Measurements from ENCODE around the gene ADGRG4. TPM values are rescaled to one million over a fixed set of nuclear protein-coding genes. Genes with fewer than 3 reads are reported as not detected.

ADGRG4 gene
- polyA plus RNA-seq, 1 of the 3 experiments (the other 2 are of a cell fraction) = not detected

DNA sequence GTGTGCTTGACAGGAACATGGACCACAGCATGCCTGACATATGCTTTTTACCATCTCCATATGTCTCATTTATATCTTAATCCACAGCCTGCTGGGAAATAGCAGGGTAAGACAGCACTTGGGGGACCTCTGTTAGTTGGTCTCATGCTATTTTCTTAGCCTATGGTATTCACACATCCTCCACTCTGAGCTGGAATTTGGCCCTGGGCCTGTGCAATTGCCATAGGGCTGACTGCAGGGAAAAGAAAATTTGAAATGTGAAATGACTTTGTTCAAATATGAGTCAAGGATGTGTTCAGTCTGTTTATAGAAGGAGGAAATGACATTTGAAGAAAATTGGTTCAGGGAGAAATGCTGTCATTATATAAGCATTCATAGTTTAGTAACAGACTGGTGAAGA lies 40.0 kb upstream of the ADGRG4 start:
- no peak for DNase-seq
- H3K9me3 ChIP-seq = no peaks in the 10 kb centered on the region
- no peaks in the 10 kb centered on the region for H4K20me1 ChIP-seq (ENCODE audit: insufficient read depth)
- H3K36me3 ChIP-seq (replicated peaks in 1 of 2; ENCODE audit: control insufficient read depth in 1 of 2, insufficient read depth in 2 of 2, low read length in 1 of 2) = no peaks in the 10 kb centered on the region
- H3K79me2 ChIP-seq (ENCODE audit: insufficient read depth) = no peaks in the 10 kb centered on the region
- 0 out of 2 replicates have a peak overlapping the region, but pooled peaks have one; percentile 11 for H2AFZ ChIP-seq (ENCODE audit: low read depth)
- no peaks in the 10 kb centered on the region for H3K9me2 ChIP-seq
- H3K27me3 ChIP-seq (ENCODE audit: insufficient read depth) = no peaks in the 10 kb centered on the region; the same call in 1 of the 2 replicates
- TF ChIP-seq, protein P1, sequence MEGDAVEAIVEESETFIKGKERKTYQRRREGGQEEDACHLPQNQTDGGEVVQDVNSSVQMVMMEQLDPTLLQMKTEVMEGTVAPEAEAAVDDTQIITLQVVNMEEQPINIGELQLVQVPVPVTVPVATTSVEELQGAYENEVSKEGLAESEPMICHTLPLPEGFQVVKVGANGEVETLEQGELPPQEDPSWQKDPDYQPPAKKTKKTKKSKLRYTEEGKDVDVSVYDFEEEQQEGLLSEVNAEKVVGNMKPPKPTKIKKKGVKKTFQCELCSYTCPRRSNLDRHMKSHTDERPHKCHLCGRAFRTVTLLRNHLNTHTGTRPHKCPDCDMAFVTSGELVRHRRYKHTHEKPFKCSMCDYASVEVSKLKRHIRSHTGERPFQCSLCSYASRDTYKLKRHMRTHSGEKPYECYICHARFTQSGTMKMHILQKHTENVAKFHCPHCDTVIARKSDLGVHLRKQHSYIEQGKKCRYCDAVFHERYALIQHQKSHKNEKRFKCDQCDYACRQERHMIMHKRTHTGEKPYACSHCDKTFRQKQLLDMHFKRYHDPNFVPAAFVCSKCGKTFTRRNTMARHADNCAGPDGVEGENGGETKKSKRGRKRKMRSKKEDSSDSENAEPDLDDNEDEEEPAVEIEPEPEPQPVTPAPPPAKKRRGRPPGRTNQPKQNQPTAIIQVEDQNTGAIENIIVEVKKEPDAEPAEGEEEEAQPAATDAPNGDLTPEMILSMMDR (IDR thresholded peaks at IDR 0.05) = no peak
- TF ChIP-seq, protein P2, sequence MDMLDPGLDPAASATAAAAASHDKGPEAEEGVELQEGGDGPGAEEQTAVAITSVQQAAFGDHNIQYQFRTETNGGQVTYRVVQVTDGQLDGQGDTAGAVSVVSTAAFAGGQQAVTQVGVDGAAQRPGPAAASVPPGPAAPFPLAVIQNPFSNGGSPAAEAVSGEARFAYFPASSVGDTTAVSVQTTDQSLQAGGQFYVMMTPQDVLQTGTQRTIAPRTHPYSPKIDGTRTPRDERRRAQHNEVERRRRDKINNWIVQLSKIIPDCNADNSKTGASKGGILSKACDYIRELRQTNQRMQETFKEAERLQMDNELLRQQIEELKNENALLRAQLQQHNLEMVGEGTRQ (IDR thresholded peaks at IDR 0.05; ENCODE audit: borderline replicate concordance, low read depth, low read length) = no peak
- TF ChIP-seq JUND (IDR thresholded peaks at IDR 0.05) (no peak), FOSL2 (IDR thresholded peaks at IDR 0.05; ENCODE audit: borderline replicate concordance, low read depth) (no peak)
- ChIA-PET CTCF (no interaction called here), POLR2A (no interaction called here)
- 0 out of 4 replicates have a peak, but pooled peaks cover 0 to 4% of the 10 kb centered on the region in 2 experiments for H3K4me1 ChIP-seq (ENCODE audit: control insufficient read depth in 1 of 2, insufficient read depth in 2 of 2, low read depth in 1 of 2, low read length in 1 of 2)
- no peak overlapping the region for H3K4me3 ChIP-seq (ENCODE audit: low read depth in 2 of 2, low read length in 1 of 2)
- H3K9ac ChIP-seq = no peak overlapping the region
- H3F3A ChIP-seq (replicated peaks; ENCODE audit: insufficient read depth) = no peaks in the 10 kb centered on the region
- H3K27ac ChIP-seq (ENCODE audit: low read depth in 2 of 2, low read length in 1 of 2) = peak overlapping the region in 1 of 2 experiments; percentile 56; a peak in 2 of 4 replicates
- no peak overlapping the region for H3K4me2 ChIP-seq

DNA sequence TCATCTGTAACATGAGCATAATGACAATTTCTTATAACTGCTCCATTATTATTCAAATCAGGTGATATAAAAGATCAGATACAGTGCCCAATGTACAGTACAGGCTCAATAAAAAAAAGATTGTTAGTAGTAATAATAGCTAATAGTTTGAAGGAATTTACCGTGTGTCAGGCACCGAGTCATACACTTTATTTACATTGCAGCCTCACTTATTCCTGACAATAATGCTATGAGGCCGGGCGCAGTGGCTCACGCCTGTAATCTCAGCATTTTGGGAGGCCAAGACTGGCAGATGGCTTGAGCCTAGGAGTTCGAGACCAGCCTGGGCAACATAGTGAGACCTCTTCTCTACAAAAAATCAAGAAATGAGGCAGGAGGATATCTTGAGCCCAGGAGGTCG lies 39.4 kb upstream of the ADGRG4 start:
- Histone ChIP-seq H3F3A (replicated peaks; ENCODE audit: insufficient read depth) (no peaks in the 10 kb centered on the region), H3K4me3 (ENCODE audit: low read depth in 2 of 2, low read length in 1 of 2) (no peak overlapping the region), H3K4me2 (no peak overlapping the region), H3K9ac (no peak overlapping the region), H3K4me1 (ENCODE audit: control insufficient read depth in 1 of 2, insufficient read depth in 2 of 2, low read depth in 1 of 2, low read length in 1 of 2) (0 out of 4 replicates have a peak, but pooled peaks cover 0 to 4% of the 10 kb centered on the region in 2 experiments), H2AFZ (ENCODE audit: low read depth) (0 out of 2 replicates have a peak overlapping the region, but pooled peaks have one; percentile 11), H3K9me2 (no peaks in the 10 kb centered on the region), H3K9me3 (no peaks in the 10 kb centered on the region), H3K79me2 (ENCODE audit: insufficient read depth) (no peaks in the 10 kb centered on the region), H3K27ac (ENCODE audit: low read depth in 2 of 2, low read length in 1 of 2) (peak overlapping the region in 1 of 2 experiments; percentile 56; a peak in 2 of 4 replicates), H3K27me3 (ENCODE audit: insufficient read depth) (no peaks in the 10 kb centered on the region; the same call in 1 of the 2 replicates), H3K36me3 (replicated peaks in 1 of 2; ENCODE audit: control insufficient read depth in 1 of 2, insufficient read depth in 2 of 2, low read length in 1 of 2) (no peaks in the 10 kb centered on the region), H4K20me1 (ENCODE audit: insufficient read depth) (no peaks in the 10 kb centered on the region)
- ChIA-PET POLR2A (no interaction called here), CTCF (no interaction called here)
- DNase-seq = no peak
- WGBS (ENCODE audit: low lambda C conversion rate) = 39% methylated on average over 7 of the region's 7 CpGs
- TF ChIP-seq FOSL2 (IDR thresholded peaks at IDR 0.05; ENCODE audit: borderline replicate concordance, low read depth) (no peak), GATA2 (CRISPR knock-in tag; IDR thresholded peaks at IDR 0.05) (no peak), CHD2 (IDR thresholded peaks at IDR 0.05; ENCODE audit: low read length, partially characterized antibody) (no peak), MXI1 (IDR thresholded peaks at IDR 0.05; ENCODE audit: low read depth, low read length) (no peak)

GRCh38 chrX:136262243-136262642 lies 38.5 kb upstream of the ADGRG4 start:
- Histone ChIP-seq H2AFZ (ENCODE audit: low read depth) (no peak overlapping the region), H3K27ac (ENCODE audit: low read depth in 2 of 2, low read length in 1 of 2) (no peak overlapping the region), H4K20me1 (ENCODE audit: insufficient read depth) (no peaks in the 10 kb centered on the region), H3K27me3 (ENCODE audit: insufficient read depth) (no peaks in the 10 kb centered on the region), H3K4me3 (ENCODE audit: low read depth in 2 of 2, low read length in 1 of 2) (no peak overlapping the region), H3F3A (replicated peaks; ENCODE audit: insufficient read depth) (peaks cover 4% of the 10 kb centered on the region), H3K4me2 (no peak overlapping the region), H3K79me2 (ENCODE audit: insufficient read depth) (no peaks in the 10 kb centered on the region), H3K9me3 (no peaks in the 10 kb centered on the region), H3K36me3 (replicated peaks in 1 of 2; ENCODE audit: control insufficient read depth in 1 of 2, insufficient read depth in 2 of 2, low read length in 1 of 2) (no peaks in the 10 kb centered on the region), H3K9ac (no peak overlapping the region), H3K4me1 (ENCODE audit: control insufficient read depth in 1 of 2, insufficient read depth in 2 of 2, low read depth in 1 of 2, low read length in 1 of 2) (0 out of 4 replicates have a peak, but pooled peaks cover 0 to 4% of the 10 kb centered on the region in 2 experiments), H3K9me2 (no peaks in the 10 kb centered on the region)
- ChIA-PET CTCF (interaction anchor here (1.9 kb wide), 1 partner anchor 234 kb away, joined by 7 read pairs; no protein-coding TSS in a partner anchor), POLR2A (no interaction called here)
- DNase-seq = no peak
- WGBS (ENCODE audit: low lambda C conversion rate) = 38% methylated on average over 5 of the region's 5 CpGs
- TF ChIP-seq SMC3 (IDR thresholded peaks at IDR 0.05; ENCODE audit: low read depth, low read length) = no peak
- no peak for TF ChIP-seq RAD21 (IDR thresholded peaks at IDR 0.05; ENCODE audit: low read length)
- no peak for TF ChIP-seq FOXM1 (IDR thresholded peaks at IDR 0.05; ENCODE audit: low read depth)
- no peak for TF ChIP-seq FOSL2 (IDR thresholded peaks at IDR 0.05; ENCODE audit: borderline replicate concordance, low read depth)
- TF ChIP-seq MXI1 (IDR thresholded peaks at IDR 0.05; ENCODE audit: low read depth, low read length) = no peak
- TF ChIP-seq CHD2 (IDR thresholded peaks at IDR 0.05; ENCODE audit: low read length, partially characterized antibody) = no peak
- TF ChIP-seq GABPA (IDR thresholded peaks at IDR 0.05; ENCODE audit: low read depth) = no peak

All from SK-N-SH (cell line).